Activated T-helper 2 cell treated with anti-CD3 and anti-CD28 coated beads, Interferon-gamma antibody, Interleukin-2, Interleukin-4, amounts not matched to agents 10 μg/mL and 5 μg/mL and 100 μg/mL, durations not matched to agents 14 hours and 24 hours and 36 hours (primary cell): Measurements from ENCODE around the gene ARMC12. TPM values are rescaled to one million over a fixed set of nuclear protein-coding genes. Genes with fewer than 3 reads are reported as not detected.
A peak's percentile ranks its signal among the peaks of the same experiment; 100 is the strongest.

ENCODE experiments used
- DNase-seq: peaks from one replicate; pipeline ENCODE4 v3.0.0; 2021; ENCODE audit warnings: low spot score
- H3K27ac Mint-ChIP-seq: one replicate; pipeline ENCODE4 v1.8.0; 2021; ENCODE audit warnings: mixed read lengths
- H3K27me3 Mint-ChIP-seq: one replicate; pipeline ENCODE4 v1.8.0; 2021; ENCODE audit warnings: low read depth, mixed read lengths
- H3K36me3 Mint-ChIP-seq: one replicate; pipeline ENCODE4 v1.8.0; 2021; ENCODE audit warnings: low read depth, mixed read lengths
- H3K4me1 Mint-ChIP-seq: one replicate; pipeline ENCODE4 v1.8.0; 2021; ENCODE audit warnings: low read depth, mixed read lengths
- H3K4me3 Mint-ChIP-seq: one replicate; pipeline ENCODE4 v1.8.0; 2021; ENCODE audit warnings: low read depth, mild to moderate bottlenecking, moderate library complexity, mixed read lengths
- H3K9me3 Mint-ChIP-seq: one replicate; pipeline ENCODE4 v1.8.0; 2021; ENCODE audit warnings: mixed read lengths
- intact Hi-C: fragments of 100-400 bp; cut with micrococcal nuclease; formaldehyde crosslinking; loops from one replicate; pipeline ENCODE4 v1.15.1; 2023
- total RNA-seq: library from RNA; stranded (reverse); gene quantifications from 2 replicates; pipeline ENCODE4 v1.2.3, GENCODE V29; 2022

ARMC12 gene
- total RNA-seq, 1 donor from 2014 or later, result 0.89 TPM

DNA sequence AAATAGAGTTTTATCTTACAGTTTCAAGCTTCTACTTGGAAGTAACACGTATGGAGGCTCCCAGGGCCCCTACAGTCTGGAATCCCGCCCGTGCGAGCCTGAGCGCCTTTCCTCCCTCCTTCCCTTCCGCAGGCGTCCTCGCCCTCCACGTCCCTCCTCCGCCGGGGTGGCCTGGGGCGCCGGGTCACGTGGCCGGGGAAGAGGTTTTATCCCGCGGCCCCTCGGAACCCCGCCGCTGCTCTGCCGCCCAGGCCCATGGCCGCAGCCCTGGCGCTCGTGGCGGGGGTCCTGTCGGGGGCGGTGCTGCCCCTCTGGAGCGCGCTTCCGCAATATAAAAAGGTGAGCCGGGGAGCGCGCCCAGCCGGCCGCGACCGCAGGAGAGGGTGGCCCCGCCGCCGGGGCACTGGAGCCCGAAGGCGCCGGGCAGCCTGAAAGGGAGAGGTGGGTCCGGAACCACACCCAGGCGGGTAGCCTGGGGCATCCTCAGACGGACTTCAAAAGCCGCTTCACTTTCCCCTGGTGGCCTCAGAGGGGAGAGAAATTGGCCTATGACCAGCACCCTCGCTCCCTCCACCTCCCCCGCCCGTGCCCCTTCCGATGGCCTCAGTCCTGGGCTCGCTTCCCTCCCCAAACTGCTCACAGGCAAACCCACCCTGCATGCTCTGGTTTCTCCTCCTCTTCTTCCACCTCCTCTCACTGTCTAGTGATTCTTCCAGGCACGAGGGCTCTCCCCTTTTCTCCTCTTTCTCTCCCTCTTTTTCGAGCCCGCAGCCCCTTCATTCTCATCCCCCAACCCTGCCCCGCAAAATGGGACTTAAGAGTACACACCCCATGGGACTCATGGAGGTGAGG is 39.8 kb downstream of the ARMC12 start, which contains the start of gene CLPSL2:
CLPSL2 (plus strand) TSS at position 235 of the 852 bp plus-strand sequence; CDS start at position 256, 21 bp downstream.
- Mint-ChIP-seq H3K4me3 (peak within 1 kb of the TSS; percentile 59), H3K4me1 (peaks cover 3% of the 10 kb centered on the region), H3K27ac (no peak within 1 kb of the TSS), H3K9me3 (no peaks in the 10 kb centered on the region), H3K27me3 (peaks cover 30% of the 10 kb centered on the region), H3K36me3 (no peaks in the 10 kb centered on the region)
- intact Hi-C loops, result no loop called here
- DNase-seq, result no peak

DNA sequence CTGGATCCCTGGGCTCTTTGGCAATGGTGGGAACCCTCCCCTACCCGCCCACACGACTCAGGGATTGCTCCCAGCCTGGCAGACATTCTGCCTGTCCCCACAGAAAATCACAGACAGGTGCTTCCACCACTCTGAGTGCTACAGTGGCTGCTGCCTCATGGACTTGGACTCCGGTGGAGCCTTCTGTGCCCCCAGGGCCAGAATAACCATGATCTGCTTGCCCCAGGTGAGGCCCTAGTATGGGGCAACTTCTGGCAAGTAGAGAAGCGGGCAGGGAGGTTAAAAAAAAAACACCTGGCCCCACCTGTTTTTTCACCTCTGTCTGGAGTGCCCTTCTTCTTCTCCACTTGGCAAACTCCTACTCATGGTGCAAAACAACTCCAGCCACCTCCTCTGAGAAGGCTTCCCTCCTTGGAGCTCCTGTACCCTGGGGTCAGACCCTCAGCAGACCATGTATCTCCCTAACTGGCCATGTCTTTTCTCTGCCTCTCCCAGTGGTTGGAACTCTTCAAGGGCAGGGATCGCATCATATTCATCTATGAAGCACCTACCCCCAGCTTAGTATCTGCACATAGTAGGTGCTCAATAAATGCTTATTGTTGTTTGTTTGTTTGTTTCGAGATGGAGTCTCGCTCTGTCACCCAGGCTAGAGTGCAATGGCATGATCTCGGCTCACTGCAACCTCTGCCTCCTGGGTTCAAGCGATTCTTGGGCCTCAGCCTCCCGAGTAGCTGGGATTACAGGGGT is 40.7 kb downstream of the ARMC12 start:
- Mint-ChIP-seq H3K27me3 (peaks cover 28% of the 10 kb centered on the region), H3K36me3 (no peaks in the 10 kb centered on the region), H3K4me3 (peak overlapping the region; percentile 23)

DNA sequence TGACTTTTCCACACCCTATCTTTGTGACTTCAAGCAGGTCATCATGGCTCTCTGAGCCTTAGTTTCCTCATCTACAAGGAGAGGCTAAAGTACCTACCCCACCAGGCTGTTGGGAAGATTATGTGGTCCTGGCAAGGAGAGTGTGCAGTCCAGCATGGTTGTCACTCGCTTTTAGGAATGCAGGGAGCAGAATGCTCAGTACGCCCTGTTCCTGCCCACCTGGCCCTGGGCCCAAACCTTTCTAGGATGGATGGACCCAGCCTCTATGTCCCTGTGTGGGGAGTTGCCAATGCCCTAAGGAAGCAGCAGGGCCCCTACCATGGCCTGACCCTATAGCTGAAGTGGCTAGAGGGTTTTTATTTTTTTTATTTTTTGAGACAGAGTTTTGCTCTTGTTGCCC is 41.6 kb downstream of the ARMC12 start:
- Mint-ChIP-seq H3K4me1 (peaks cover 3% of the 10 kb centered on the region), H3K27me3 (peaks cover 28% of the 10 kb centered on the region), H3K27ac (no peak overlapping the region), H3K36me3 (no peaks in the 10 kb centered on the region), H3K9me3 (no peaks in the 10 kb centered on the region), H3K4me3 (no peak overlapping the region)
- no peak for DNase-seq
- intact Hi-C loops, result no loop called here

More for the DNA sequence above, 40.7 kb downstream of the ARMC12 start:
- H3K4me1 Mint-ChIP-seq, result peaks cover 3% of the 10 kb centered on the region
- H3K9me3 Mint-ChIP-seq, result no peaks in the 10 kb centered on the region
- DNase-seq, result no peak
- intact Hi-C loops, result no loop called here
- no peak overlapping the region for H3K27ac Mint-ChIP-seq

DNA sequence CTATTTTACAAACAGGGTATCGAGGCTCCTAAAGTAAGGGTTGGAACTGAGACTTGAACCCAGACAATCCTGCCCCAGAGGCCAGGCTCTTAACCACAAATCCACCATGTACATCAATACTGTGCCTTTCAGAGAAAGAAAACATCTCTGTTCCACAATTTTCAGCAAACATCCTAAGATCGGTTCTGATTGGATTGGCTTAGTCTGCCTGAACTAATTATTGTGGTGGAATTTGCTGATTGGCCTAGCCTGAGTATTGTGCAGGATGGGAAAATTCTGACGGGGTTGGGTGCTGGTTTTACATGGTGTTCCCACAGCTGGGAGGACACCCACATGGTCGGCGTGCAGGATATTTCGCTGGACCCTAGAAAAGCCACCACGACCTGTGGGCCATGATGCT is 43.9 kb downstream of the ARMC12 start, which contains the start of gene CLPSL1:
CLPSL1 (plus strand) TSS at position 301 of the 400 bp plus-strand sequence; CDS start at position 393, 92 bp downstream.
- Mint-ChIP-seq H3K27ac (no peak within 1 kb of the TSS), H3K27me3 (peaks cover 25% of the 10 kb centered on the region), H3K36me3 (no peaks in the 10 kb centered on the region), H3K4me3 (no peak within 1 kb of the TSS), H3K4me1 (peaks cover 3% of the 10 kb centered on the region), H3K9me3 (no peaks in the 10 kb centered on the region)
- DNase-seq, result no peak
- intact Hi-C loops, result no loop called here

DNA sequence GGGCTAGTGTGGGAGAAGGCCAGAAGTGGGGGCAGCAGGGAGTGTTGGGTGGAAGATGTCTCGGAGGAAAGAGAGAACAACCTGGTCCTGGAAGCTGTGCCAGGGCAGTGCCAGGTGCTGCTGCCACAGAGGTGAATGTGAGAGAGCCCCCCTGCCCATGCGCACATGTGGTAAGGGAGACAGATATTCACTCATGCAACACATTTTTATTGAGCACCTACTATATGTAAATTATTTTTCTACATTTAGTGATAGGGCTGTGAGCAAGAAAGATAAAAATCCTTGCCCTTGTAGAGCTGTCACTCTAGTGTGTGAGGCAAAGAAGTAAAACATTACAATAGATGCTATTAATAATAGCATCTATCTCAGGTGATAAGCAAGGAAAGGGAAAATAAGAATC is 44.5 kb downstream of the ARMC12 start:
- no peaks in the 10 kb centered on the region for H3K36me3 Mint-ChIP-seq
- no peaks in the 10 kb centered on the region for H3K9me3 Mint-ChIP-seq
- intact Hi-C loops, result no loop called here
- H3K27me3 Mint-ChIP-seq, result peaks cover 22% of the 10 kb centered on the region
- H3K27ac Mint-ChIP-seq, result no peak overlapping the region
- peaks cover 3% of the 10 kb centered on the region for H3K4me1 Mint-ChIP-seq
- no peak for DNase-seq
- no peak overlapping the region for H3K4me3 Mint-ChIP-seq

DNA sequence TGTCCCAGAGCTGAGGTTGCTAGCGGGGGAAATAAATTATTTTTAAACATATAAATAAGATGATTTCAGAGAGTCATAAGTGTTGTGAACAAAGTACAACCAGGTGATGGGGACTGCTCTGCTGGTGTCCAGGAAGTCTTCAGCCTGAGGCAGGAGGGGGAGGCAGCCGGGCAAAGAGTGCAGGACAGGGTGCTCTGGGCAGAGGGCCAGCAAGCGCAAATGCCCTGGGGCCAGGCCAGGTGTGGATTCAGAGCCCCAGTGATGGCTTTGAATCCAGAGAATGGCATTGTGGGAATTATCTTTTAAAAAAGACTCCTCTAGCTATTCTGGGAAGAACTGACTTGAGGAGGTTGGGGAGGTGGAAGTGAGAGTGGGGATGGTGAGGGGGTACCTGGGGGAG is 45.6 kb downstream of the ARMC12 start:
- Mint-ChIP-seq H3K4me1 (no peaks in the 10 kb centered on the region), H3K27me3 (peaks cover 23% of the 10 kb centered on the region), H3K36me3 (no peaks in the 10 kb centered on the region), H3K27ac (no peak overlapping the region), H3K4me3 (no peak overlapping the region), H3K9me3 (no peaks in the 10 kb centered on the region)
- no peak for DNase-seq
- intact Hi-C loops, result no loop called here

DNA sequence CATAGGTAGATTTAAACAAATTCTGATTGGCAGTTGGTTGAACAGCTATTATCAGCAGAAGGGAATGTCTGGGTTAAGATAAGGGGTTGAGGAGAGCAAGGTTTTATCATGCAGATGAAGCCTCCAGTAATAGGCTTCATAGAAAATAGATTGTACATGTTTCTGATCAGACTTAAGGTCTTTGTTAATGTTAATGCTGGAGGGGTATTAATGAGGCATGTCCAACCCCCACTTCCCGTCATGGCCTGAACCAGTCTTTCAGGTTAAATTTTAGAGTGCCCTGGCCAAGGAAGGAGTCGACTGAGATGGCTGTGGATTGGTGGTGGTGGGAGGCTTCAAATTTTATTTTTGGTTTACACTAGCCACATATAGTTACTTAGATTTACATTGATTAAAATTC is 47.4 kb downstream of the ARMC12 start:
- H3K27me3 Mint-ChIP-seq, result peaks cover 26% of the 10 kb centered on the region
- no peaks in the 10 kb centered on the region for H3K9me3 Mint-ChIP-seq
- H3K4me3 Mint-ChIP-seq, result no peak overlapping the region
- no peaks in the 10 kb centered on the region for H3K36me3 Mint-ChIP-seq
- no peak for DNase-seq
- no peak overlapping the region for H3K27ac Mint-ChIP-seq
- no peaks in the 10 kb centered on the region for H3K4me1 Mint-ChIP-seq
- intact Hi-C loops, result no loop called here

DNA sequence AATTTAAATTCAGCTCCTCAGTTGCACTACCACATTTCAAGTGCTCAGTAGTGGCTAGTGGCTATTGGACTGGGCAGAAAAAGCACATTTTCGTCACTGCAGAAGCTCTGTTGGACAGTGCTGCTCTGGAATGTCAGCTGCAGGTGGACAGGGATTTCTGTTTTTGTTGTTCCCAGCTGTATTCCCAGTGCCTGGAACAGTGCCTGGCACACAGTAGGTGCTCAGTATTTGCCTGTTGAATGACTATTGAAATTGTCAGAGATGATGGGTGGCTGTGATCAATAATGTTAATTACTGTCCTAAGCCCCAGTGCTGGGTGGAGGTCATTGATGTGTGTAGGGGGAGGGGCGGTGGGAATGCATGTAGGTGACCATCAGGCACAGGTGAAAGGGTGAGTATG is 49.4 kb downstream of the ARMC12 start:
- no peak overlapping the region for H3K27ac Mint-ChIP-seq
- peaks cover 30% of the 10 kb centered on the region for H3K27me3 Mint-ChIP-seq
- H3K36me3 Mint-ChIP-seq, result no peaks in the 10 kb centered on the region
- no peak for DNase-seq
- intact Hi-C loops, result no loop called here
- H3K4me1 Mint-ChIP-seq, result no peaks in the 10 kb centered on the region
- no peaks in the 10 kb centered on the region for H3K9me3 Mint-ChIP-seq
- H3K4me3 Mint-ChIP-seq, result no peak overlapping the region

DNA sequence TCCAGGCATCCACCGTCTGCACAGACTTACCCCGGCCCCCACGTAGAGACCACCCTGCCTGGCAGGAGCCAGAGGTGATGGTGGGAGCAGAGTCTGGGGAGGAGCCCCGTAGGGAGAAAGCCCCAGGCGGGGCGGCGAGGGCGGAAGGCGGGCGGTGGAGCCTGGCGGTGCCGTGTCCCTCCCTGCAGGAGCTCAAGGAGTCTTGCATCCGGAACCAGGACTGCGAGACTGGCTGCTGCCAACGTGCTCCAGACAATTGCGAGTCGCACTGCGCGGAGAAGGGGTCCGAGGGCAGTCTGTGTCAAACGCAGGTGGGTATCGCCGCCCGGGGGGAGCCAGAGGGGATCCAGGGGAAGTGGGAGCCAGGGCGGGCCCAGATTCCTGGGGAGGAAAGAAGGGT is 50.0 kb downstream of the ARMC12 start:
- Mint-ChIP-seq H3K27ac (no peak overlapping the region), H3K27me3 (peaks cover 28% of the 10 kb centered on the region), H3K36me3 (no peaks in the 10 kb centered on the region), H3K4me1 (no peaks in the 10 kb centered on the region), H3K9me3 (no peaks in the 10 kb centered on the region), H3K4me3 (no peak overlapping the region)
- intact Hi-C loops, result no loop called here
- DNase-seq, result no peak

DNA sequence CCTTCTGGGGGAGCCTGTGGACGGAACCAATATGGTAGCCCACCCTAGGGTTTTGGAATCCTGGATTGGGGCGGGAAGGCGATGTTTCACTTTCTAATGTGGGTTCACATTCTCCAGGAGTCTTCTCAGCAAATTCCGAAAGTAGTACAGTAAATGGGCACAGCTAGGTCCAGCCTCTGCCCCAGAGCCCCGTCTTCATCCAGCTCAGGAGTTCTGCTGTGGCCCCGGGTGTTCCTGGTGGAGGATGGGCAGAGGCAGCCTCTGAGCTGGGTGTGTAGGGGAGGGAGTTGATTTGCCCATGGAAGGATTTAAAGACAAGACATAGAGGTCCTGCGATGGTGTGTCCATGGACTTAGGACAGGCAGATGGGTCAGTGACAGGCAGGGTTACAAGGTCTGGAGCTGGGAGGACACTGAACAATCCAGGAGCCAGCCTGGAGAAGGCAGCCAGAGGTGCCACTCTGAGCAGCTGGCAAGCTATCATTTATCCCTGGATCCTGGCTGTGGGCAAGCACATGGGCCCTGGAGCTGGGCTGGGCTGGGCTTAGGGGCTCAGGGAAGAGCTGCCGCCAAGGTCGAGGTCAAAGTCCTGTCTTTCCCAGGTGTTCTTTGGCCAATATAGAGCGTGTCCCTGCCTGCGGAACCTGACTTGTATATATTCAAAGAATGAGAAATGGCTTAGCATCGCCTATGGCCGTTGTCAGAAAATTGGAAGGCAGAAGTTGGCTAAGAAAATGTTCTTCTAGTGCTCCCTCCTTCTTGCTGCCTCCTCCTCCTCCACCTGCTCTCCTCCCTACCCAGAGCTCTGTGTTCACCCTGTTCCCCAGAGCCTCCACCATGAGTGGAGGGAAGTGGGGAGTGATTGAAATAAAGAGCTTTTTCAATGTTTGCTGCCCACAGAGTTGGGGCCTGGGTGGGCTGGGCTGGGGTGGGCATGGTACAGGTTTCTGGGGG is 50.7 kb downstream of the ARMC12 start:
- H3K4me1 Mint-ChIP-seq, result no peaks in the 10 kb centered on the region
- peaks cover 28% of the 10 kb centered on the region for H3K27me3 Mint-ChIP-seq
- no peaks in the 10 kb centered on the region for H3K9me3 Mint-ChIP-seq
- H3K4me3 Mint-ChIP-seq, result no peak overlapping the region
- intact Hi-C loops, result no loop called here
- no peak for DNase-seq
- H3K36me3 Mint-ChIP-seq, result no peaks in the 10 kb centered on the region
- no peak overlapping the region for H3K27ac Mint-ChIP-seq

DNA sequence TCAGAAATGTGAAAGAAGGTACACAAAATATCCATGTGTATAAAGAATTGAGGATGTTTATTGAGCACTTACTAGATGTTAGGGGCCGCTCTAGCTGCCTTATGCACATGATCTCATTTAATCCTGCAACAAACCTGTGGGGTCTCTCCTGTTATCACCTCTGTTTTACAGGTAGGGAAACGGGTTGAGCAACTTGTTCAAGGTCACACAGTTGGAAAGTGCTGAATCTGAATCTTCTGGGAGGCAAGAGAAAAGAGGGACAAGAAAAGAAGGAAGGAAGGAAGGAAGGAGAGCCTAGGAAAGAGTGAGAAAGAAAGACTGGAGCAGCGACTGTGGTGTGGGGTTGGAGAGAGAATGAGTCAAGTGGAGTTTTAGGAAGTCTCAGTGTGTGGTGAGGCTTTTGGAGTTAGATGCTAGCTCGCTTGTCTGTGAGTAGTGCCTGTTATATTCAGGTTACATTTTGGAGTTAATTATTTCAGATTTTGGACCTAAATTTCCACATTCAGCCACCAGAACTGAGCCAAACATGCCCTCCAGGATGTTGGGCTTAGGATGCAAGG is 51.7 kb downstream of the ARMC12 start:
- H3K4me1 Mint-ChIP-seq, result no peaks in the 10 kb centered on the region
- no peak for DNase-seq
- H3K9me3 Mint-ChIP-seq, result no peaks in the 10 kb centered on the region
- peaks cover 31% of the 10 kb centered on the region for H3K27me3 Mint-ChIP-seq
- no peak overlapping the region for H3K4me3 Mint-ChIP-seq
- no peaks in the 10 kb centered on the region for H3K36me3 Mint-ChIP-seq
- intact Hi-C loops, result no loop called here
- no peak overlapping the region for H3K27ac Mint-ChIP-seq

DNA sequence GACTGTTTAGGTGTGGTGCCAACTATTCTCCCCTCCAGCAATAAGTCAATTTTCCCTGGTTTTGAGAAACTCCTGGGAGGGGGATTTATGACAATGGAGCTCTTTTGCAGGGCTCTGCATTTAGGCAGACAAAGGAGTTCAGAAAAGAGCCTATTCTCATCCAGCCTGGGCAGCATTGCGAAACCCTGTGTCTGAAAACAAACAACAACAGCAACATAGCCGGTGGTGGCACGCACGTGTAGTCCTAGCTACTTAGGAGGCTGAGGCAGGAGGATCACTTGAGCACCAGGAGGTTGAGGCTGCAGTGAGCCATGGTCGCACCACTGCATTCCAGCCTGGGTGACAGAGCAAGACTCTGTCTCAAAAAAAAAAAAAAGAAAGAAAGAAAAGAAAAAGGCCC is 53.9 kb downstream of the ARMC12 start:
- Mint-ChIP-seq H3K27me3 (peaks cover 22% of the 10 kb centered on the region), H3K4me1 (no peaks in the 10 kb centered on the region), H3K4me3 (no peak overlapping the region), H3K9me3 (no peaks in the 10 kb centered on the region), H3K36me3 (no peaks in the 10 kb centered on the region), H3K27ac (no peak overlapping the region)
- no peak for DNase-seq
- intact Hi-C loops, result no loop called here
